Placental epithelial cell (primary cell): ENCODE results near the gene PCDHA9. TPM values are rescaled to one million over a fixed set of nuclear protein-coding genes. Genes with fewer than 3 reads are reported as not detected.

ENCODE experiments used
- total RNA-seq: library from RNA; depleted of rRNA; stranded (reverse); fragments of >200 nt; gene quantifications from 2 replicates; pipeline ENCODE4 v1.2.3, GENCODE V29; 2012

Gene PCDHA9, protein sequence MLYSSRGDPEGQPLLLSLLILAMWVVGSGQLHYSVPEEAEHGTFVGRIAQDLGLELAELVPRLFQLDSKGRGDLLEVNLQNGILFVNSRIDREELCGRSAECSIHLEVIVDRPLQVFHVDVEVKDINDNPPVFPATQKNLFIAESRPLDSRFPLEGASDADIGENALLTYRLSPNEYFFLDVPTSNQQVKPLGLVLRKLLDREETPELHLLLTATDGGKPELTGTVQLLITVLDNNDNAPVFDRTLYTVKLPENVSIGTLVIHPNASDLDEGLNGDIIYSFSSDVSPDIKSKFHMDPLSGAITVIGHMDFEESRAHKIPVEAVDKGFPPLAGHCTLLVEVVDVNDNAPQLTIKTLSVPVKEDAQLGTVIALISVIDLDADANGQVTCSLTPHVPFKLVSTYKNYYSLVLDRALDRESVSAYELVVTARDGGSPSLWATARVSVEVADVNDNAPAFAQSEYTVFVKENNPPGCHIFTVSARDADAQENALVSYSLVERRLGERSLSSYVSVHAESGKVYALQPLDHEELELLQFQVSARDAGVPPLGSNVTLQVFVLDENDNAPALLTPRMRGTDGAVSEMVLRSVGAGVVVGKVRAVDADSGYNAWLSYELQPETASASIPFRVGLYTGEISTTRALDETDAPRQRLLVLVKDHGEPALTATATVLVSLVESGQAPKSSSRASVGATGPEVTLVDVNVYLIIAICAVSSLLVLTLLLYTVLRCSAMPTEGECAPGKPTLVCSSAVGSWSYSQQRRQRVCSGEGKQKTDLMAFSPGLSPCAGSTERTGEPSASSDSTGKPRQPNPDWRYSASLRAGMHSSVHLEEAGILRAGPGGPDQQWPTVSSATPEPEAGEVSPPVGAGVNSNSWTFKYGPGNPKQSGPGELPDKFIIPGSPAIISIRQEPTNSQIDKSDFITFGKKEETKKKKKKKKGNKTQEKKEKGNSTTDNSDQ
- total RNA-seq: under 0.01 TPM in 2 replicates

DNA sequence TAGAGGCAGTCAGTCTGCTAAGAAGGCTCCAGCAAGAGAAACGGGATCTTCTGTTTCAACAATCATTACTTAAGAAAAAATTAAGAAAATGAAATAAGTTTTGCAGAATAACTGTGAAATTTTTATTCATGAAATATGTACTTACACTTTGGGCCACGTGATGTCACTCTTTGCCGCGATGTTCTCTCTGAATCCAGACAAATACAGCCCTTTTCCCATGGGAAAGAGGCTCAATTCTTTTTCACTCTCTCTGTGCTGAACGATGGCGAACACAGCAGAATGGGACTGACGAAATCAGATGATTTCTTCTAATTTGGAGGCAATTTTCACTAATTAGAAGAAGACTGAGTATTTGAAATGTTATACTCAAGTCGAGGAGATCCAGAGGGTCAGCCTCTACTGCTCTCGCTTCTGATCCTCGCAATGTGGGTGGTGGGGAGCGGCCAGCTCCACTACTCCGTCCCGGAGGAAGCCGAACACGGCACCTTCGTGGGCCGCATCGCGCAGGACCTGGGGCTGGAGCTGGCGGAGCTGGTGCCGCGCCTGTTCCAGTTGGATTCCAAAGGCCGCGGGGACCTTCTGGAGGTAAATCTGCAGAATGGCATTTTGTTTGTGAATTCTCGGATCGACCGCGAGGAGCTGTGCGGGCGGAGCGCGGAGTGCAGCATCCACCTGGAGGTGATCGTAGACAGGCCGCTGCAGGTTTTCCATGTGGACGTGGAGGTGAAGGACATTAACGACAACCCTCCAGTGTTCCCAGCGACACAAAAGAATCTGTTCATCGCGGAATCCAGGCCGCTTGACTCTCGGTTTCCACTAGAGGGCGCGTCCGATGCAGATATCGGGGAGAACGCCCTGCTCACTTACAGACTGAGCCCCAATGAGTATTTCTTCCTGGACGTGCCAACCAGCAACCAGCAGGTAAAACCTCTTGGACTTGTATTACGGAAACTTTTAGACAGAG lies at the start of gene PCDHA9:
TSS of gene PCDHA9 (plus strand) at position 244 of the 964 bp plus-strand sequence. CDS start at position 358, 114 bp downstream.

DNA sequence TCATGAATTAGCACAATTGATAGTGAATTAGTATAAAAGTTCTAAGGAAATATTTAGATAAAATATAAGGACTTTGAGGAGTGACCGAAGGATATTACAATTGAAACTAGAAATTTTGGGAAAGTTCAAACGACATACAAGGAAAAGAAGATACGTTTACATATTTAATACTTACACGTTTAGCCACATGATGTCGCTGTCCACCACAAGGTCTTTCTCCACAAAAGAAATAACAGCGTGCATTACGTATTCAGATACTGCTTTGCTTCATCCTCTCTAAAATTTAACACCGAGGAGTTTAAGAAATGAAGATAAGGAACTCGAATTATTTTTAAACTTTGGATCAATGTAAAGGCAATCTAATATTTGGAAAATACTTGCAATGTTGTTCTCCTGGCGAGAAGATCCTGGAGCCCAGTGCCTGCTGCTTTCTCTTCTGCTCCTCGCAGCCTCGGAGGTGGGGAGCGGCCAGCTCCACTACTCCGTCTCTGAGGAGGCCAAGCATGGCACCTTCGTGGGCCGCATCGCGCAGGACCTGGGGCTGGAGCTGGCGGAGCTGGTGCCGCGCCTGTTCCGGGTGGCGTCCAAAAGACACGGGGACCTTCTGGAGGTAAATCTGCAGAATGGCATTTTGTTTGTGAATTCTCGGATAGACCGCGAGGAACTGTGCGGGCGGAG lies 47.2 kb upstream of the PCDHA9 start, which contains the start of gene PCDHA3:
TSS of gene PCDHA3 (plus strand) at position 242 of the 678 bp plus-strand sequence.

DNA sequence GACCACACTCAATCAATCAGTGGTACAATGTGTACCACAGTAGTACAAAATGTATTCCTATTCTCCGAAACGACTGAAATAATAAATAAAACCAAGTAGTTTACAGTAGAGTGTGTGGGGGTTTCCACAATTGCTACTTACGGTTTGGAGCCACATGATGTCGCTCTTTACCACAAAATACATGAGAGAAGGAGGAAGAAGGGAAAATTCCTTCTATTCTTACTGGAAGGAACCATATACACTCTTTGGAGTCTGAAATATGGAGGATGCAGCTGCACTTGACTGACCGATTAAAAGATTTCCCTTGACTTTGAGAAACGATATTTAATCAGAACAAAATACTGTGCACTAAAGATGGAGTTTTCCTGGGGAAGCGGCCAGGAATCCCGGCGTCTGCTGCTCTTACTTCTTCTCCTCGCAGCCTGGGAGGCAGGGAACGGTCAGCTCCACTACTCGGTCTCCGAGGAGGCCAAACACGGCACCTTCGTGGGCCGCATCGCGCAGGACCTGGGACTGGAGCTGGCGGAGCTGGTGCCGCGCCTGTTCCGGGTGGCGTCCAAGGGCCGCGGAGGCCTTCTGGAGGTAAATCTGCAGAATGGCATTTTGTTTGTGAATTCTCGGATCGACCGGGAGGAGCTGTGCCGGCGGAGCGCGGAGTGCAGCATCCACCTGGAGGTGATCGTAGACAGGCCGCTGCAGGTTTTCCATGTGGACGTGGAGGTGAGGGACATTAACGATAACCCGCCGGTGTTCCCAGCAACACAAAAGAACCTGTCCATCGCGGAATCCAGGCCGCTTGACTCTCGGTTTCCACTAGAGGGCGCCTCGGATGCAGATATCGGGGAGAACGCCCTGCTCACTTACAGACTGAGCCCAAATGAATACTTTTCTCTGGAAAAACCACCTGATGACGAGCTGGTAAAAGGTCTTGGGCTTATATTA lies 41.1 kb upstream of the PCDHA9 start, which contains the start of gene PCDHA4:
TSS of gene PCDHA4 (plus strand) at position 235 of the 942 bp plus-strand sequence.

GRCh38 chr5:140821375-140822280 lies 26.6 kb upstream of the PCDHA9 start, which contains the start of gene PCDHA5:
Gene PCDHA5, plus strand, starts transcription at chr5:140821613.

GRCh38 chr5:140827704-140828361 lies 20.3 kb upstream of the PCDHA9 start, which contains the start of gene PCDHA6:
Gene PCDHA6, plus strand, starts transcription at chr5:140827960. Its CDS starts 132 bp downstream, at chr5:140828092.

DNA sequence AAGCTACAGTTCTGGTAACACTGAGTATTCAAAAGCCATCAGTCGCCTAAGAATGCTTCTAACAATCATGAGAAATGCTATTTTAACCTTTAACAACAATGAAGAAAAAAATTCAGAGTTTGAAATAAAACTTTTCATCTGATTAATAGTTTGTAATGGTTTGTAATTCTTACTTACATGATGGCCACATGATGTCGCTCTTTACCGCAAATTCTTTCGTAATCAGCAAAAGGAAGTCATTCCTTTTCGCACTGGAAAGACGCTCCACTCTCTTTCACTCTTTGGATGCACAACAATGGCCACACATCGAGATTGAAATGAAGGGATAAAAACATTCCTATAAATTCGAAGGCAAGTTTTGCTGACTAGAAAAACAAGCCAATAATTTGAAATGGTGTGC lies 14.2 kb upstream of the PCDHA9 start, which contains the start of gene PCDHA7:
TSS of gene PCDHA7 (plus strand) at position 277 of the 400 bp plus-strand sequence. CDS start at position 392, 115 bp downstream.

GRCh38 chr5:140840978-140841962 lies 6.9 kb upstream of the PCDHA9 start, which contains the start of gene PCDHA8:
Gene PCDHA8, plus strand, starts transcription at chr5:140841187. Its CDS starts 135 bp downstream, at chr5:140841322.

GRCh38 chr5:140855772-140856674 lies 7.8 kb downstream of the PCDHA9 start, which contains the start of gene PCDHA10:
Gene PCDHA10, plus strand, starts transcription at chr5:140855897. Its CDS starts 152 bp downstream, at chr5:140856049.

DNA sequence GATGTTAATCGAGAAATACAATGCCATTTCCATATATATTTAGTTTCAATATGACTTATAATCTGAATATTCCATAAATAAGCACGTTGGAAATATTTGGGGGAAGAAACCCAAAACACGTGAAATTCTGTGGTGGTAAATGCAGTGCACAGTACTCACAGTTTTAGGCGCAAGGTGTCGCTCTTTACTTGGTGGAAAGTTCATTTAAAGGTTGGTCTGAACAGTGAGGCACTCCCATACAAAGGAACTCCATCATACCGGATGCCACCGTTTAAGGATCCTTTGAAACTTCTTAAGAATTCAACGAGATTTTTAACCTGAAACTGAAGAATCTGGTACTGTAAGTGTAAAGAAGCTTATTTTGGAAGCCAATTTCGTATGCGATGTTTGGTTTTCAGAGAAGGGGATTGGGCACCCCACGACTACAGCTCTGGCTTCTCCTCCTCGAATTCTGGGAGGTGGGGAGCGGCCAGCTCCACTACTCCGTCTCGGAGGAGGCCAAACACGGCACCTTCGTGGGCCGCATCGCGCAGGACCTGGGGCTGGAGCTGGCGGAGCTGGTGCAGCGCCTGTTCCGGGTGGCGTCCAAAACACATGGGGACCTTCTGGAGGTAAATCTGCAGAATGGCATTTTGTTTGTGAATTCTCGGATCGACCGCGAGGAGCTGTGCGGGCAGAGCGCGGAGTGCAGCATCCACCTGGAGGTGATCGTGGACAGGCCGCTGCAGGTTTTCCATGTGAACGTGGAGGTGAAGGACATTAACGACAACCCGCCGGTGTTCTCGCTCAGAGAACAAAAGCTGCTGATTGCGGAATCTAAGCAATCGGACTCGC lies 20.8 kb downstream of the PCDHA9 start, which contains the start of gene PCDHA11:
TSS of gene PCDHA11 (plus strand) at position 237 of the 834 bp plus-strand sequence. CDS start at position 384, 147 bp downstream.

DNA sequence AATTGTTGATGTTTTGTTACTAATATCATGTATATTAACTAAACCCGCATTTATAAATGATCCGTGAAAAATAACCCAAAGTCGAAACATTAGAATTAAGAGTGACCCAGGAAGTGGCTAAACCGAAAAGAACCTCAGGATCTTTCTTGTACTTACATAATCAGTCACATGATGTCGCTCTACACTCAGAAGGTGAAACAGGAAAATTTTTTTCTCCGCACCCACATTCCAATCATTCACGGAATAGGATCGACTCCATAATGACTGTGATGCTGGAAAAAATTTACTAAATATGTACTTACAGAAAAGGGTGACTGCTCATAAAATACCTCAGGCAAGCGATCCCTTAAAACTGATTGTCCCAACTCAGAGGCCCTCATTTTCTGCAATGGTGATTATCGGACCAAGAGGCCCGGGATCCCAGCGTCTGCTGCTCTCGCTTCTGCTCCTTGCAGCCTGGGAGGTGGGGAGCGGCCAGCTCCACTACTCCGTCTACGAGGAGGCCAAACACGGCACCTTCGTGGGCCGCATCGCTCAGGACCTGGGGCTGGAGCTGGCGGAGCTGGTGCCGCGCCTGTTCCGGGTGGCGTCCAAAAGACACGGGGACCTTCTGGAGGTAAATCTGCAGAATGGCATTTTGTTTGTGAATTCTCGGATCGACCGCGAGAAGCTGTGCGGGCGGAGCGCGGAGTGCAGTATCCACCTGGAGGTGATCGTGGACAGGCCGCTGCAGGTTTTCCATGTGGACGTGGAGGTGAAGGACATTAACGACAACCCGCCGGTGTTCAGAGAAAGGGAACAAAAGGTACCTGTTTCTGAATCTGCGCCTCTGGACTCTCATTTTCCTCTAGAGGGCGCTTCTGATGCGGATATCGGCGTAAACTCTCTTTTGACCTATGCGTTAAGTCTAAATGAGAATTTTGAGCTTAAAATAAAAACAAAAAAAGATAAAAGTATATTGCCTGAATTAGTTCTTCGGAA lies 27.2 kb downstream of the PCDHA9 start, which contains the start of gene PCDHA12:
TSS of gene PCDHA12 (plus strand) at position 224 of the 981 bp plus-strand sequence. CDS start at position 389, 165 bp downstream.

GRCh38 chr5:140881889-140882590 lies 33.9 kb downstream of the PCDHA9 start, which contains the start of gene PCDHA13:
Gene PCDHA13, plus strand, starts transcription at chr5:140882124. Its CDS starts 145 bp downstream, at chr5:140882269.

